Esophagus squamous epithelium (tissue), 5 donors: ENCODE results near the gene S100G. TPM values are rescaled to one million over a fixed set of nuclear protein-coding genes. Genes with fewer than 3 reads are reported as not detected.

Experiments
- DNase-seq: peaks from one replicate; lab custom pipeline; 2025; lab: John Stamatoyannopoulos, UW
- H3K27ac ChIP-seq, 4 donors: fragments of 200-600 bp; sonication (generic); one replicate each; pipeline ENCODE4 v1.5.1; 2016 to 2019; ENCODE audit warnings: mild to moderate bottlenecking in 1 of 4
- H3K27me3 ChIP-seq, 4 donors: fragments of 200-600 bp; sonication (generic); 1 replicate in 3 of 4; 2 replicates in 1 of 4; pipeline versions ENCODE4 v1.5.1 to v1.6.0; 2017 to 2021; ENCODE audit warnings: antibody characterized with exemption in 1 of 4
- H3K36me3 ChIP-seq, 3 donors: fragments of 200-600 bp; sonication (generic); one replicate each; pipeline ENCODE4 v1.5.1; 2016 to 2019
- H3K4me1 ChIP-seq, 3 donors: fragments of 200-600 bp; sonication (generic); one replicate each; pipeline ENCODE4 v1.5.1; 2017 to 2019
- H3K4me3 ChIP-seq, 4 donors: fragments of 200-600 bp; sonication (generic); 1 replicate in 3 of 4; 2 replicates in 1 of 4; pipeline ENCODE4 v1.5.1; 2016 to 2019; ENCODE audit warnings: mild to moderate bottlenecking in 2 of 4, moderate library complexity in 1 of 4
- H3K9me3 ChIP-seq, 3 donors: fragments of 200-600 bp; sonication (generic); one replicate each; pipeline ENCODE4 v1.5.1; 2016 to 2019
- CTCF ChIP-seq, 6 experiments: fragments of 450-650 bp in 4 of 6; fragments of 200-600 bp in 2 of 6; sonication (generic) in 2 of 6; IDR thresholded peaks; one replicate each; pipeline ENCODE4 v1.5.1; 2016 to 2019; ENCODE audit warnings: antibody characterized with exemption in 6 of 6, mild to moderate bottlenecking in 4 of 6, moderate library complexity in 4 of 6
- POLR2A ChIP-seq, 4 donors: fragments of 450-650 bp; IDR thresholded peaks; one replicate each; pipeline ENCODE4 v1.6.1; 2017; ENCODE audit warnings: antibody characterized with exemption in 4 of 4, mild to moderate bottlenecking in 4 of 4, moderate library complexity in 3 of 4
- WGBS, 2 donors: methylation state at CpG; one replicate each; pipeline ENCODE4 v1.1.5; 2018; 5-methylcytosine and 5-hydroxymethylcytosine counted together
- intact Hi-C: fragments of 100-400 bp; cut with DNase I; formaldehyde crosslinking; loops from one replicate; pipeline ENCODE4 v1.15.0; 2022
- total RNA-seq, 4 donors: library from RNA; depleted of rRNA; stranded (reverse); fragments of >200 nt; gene quantifications; one replicate each; pipeline ENCODE4 v1.1.0, GENCODE V29; 2016
- donor health status: DM: yes; HTN: yes; CAD: no.

S100G gene
- total RNA-seq, 4 donors from 2014 or later: not detected

- H3K36me3 ChIP-seq: peaks cover 0 to 11% (median 0%) of the 10 kb centered on the region in 3 donors
- no peak overlapping the region for H3K4me3 ChIP-seq
- no peak for DNase-seq
- H3K27ac ChIP-seq: no peak overlapping the region
- TF ChIP-seq CTCF (IDR thresholded peaks at IDR 0.05): no peak
- no peak for TF ChIP-seq POLR2A (IDR thresholded peaks at IDR 0.05)
- H3K27me3 ChIP-seq: no peaks in the 10 kb centered on the region
- 93 to 97% methylated on average over 3 to 4 of the region's 4 CpGs for WGBS, 2 donors
- no peaks in the 10 kb centered on the region for H3K4me1 ChIP-seq
- intact Hi-C loops: no loop called here
- no peaks in the 10 kb centered on the region for H3K9me3 ChIP-seq
Observed at GRCh38 chrX:16640823-16641222, 9.1 kb upstream of the S100G start.

GRCh38 chrX:16643176-16643575 lies 6.8 kb upstream of the S100G start:
- no peaks in the 10 kb centered on the region for H3K9me3 ChIP-seq
- H3K27ac ChIP-seq: no peak overlapping the region
- intact Hi-C loops: no loop called here
- H3K4me3 ChIP-seq: no peak overlapping the region
- H3K4me1 ChIP-seq: no peaks in the 10 kb centered on the region
- peaks cover 0 to 7% (median 0%) of the 10 kb centered on the region in 3 donors for H3K36me3 ChIP-seq
- TF ChIP-seq CTCF (IDR thresholded peaks at IDR 0.05) (no peak), POLR2A (IDR thresholded peaks at IDR 0.05) (no peak)
- 51 to 57% methylated on average over 4 to 5 of the region's 5 CpGs for WGBS, 2 donors
- no peaks in the 10 kb centered on the region for H3K27me3 ChIP-seq
- no peak for DNase-seq

GRCh38 chrX:16646366-16647138 lies 3.4 kb upstream of the S100G start:
- no peak overlapping the region for H3K4me3 ChIP-seq
- H3K4me1 ChIP-seq: no peaks in the 10 kb centered on the region
- H3K27me3 ChIP-seq: no peaks in the 10 kb centered on the region
- intact Hi-C loops: no loop called here
- no peak overlapping the region for H3K27ac ChIP-seq
- TF ChIP-seq POLR2A (IDR thresholded peaks at IDR 0.05): no peak
- no peak for TF ChIP-seq CTCF (IDR thresholded peaks at IDR 0.05)
- WGBS, 2 donors: 87 to 95% methylated on average over 2 to 4 of the region's 4 CpGs
- no peaks in the 10 kb centered on the region for H3K36me3 ChIP-seq
- DNase-seq: no peak
- H3K9me3 ChIP-seq: no peaks in the 10 kb centered on the region

- Histone ChIP-seq H3K36me3 (no peaks in the 10 kb centered on the region), H3K4me1 (no peaks in the 10 kb centered on the region), H3K9me3 (no peaks in the 10 kb centered on the region), H3K27me3 (no peaks in the 10 kb centered on the region), H3K27ac (no peak overlapping the region), H3K4me3 (no peak overlapping the region)
- no peak for DNase-seq
- TF ChIP-seq CTCF (IDR thresholded peaks at IDR 0.05): no peak
- TF ChIP-seq POLR2A (IDR thresholded peaks at IDR 0.05): no peak
- 67 to 93% methylated on average over 3 to 4 of the region's 4 CpGs for WGBS, 2 donors
- intact Hi-C loops: no loop called here
Observed at GRCh38 chrX:16651391-16652024, 1.6 kb downstream of the S100G start.

GRCh38 chrX:16653424-16653823 lies 3.5 kb downstream of the S100G start:
- H3K4me3 ChIP-seq: no peak overlapping the region
- no peaks in the 10 kb centered on the region for H3K9me3 ChIP-seq
- H3K36me3 ChIP-seq: no peaks in the 10 kb centered on the region
- TF ChIP-seq CTCF (IDR thresholded peaks at IDR 0.05) (no peak), POLR2A (IDR thresholded peaks at IDR 0.05) (no peak)
- H3K27ac ChIP-seq: no peak overlapping the region
- no peaks in the 10 kb centered on the region for H3K4me1 ChIP-seq
- intact Hi-C loops: no loop called here
- DNase-seq: no peak
- WGBS, 2 donors: 67 to 100% methylated on average over 2 to 6 of the region's 7 CpGs
- no peaks in the 10 kb centered on the region for H3K27me3 ChIP-seq
